ENCODE measurements around the gene CLRN3. TPM values are rescaled to one million over a fixed set of nuclear protein-coding genes. Genes with fewer than 3 reads are reported as not detected.

Gene CLRN3
- total RNA-seq, 1 experiment from 2014 or later, result not detected

DNA sequence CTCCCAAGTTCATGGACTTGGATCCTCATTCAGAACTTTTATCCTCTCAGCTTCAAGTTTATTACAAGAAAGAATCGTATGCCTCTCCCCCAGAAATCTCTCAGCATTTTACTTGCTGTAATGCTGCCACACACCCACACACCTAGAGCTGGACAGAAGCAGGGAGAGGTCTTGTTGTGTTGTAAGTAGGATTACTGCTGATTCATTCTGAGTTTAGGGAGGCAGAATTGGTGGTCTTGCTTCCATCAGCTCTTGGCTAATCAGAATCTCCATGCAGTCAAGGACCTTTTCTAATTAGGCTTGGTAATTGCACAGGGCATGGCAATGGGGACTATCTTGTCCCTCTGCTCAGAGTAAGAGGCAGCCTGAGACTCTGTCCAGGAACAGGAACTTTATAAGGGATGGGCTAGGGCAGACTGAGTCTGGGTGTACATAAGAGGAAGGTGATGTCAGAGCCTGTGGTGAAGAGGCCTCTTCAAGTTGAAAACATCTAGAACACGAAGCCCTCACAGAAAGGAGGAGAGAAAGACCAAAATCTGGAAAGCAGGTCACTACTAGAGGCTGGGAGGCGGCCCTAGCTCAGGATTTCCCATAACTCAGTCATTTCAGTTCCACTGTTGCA lies 7.1 kb upstream of the CLRN3 start:
- H3K9me3 Mint-ChIP-seq (ENCODE audit: unreplicated experiment), result peaks cover 7% of the 10 kb centered on the region
- intact Hi-C loops (cut with micrococcal nuclease), result no loop called here
- no peak overlapping the region for H3K4me3 Mint-ChIP-seq (ENCODE audit: unreplicated experiment)
- CTCF ChIA-PET, result interaction anchor here (0.6 to 2.2 kb wide), 7 partner anchors 8 to 169 kb away, joined by 3 to 12 read pairs (median 4); no protein-coding TSS in a partner anchor
- no TSS peak for BruUV-seq (replicated peaks)
- POLR2A ChIA-PET, result interaction anchor here (1.5 kb wide), 1 partner anchor 23 kb away, joined by 3 read pairs; no protein-coding TSS in a partner anchor
- no peaks in the 10 kb centered on the region for H3K27me3 Mint-ChIP-seq (ENCODE audit: insufficient read depth, unreplicated experiment)
- H3K4me1 Mint-ChIP-seq (ENCODE audit: insufficient read depth, unreplicated experiment), result peaks cover 5% of the 10 kb centered on the region
- no peaks in the 10 kb centered on the region for H3K36me3 Mint-ChIP-seq (ENCODE audit: insufficient read depth, unreplicated experiment)
- no peak overlapping the region for H3K27ac Mint-ChIP-seq (ENCODE audit: low read depth, unreplicated experiment)
- TF ChIP-seq CTCF (IDR thresholded peaks at IDR 0.05; ENCODE audit: unreplicated experiment), result no peak
- DNase-seq (ENCODE audit: unreplicated experiment), result no peak

DNA sequence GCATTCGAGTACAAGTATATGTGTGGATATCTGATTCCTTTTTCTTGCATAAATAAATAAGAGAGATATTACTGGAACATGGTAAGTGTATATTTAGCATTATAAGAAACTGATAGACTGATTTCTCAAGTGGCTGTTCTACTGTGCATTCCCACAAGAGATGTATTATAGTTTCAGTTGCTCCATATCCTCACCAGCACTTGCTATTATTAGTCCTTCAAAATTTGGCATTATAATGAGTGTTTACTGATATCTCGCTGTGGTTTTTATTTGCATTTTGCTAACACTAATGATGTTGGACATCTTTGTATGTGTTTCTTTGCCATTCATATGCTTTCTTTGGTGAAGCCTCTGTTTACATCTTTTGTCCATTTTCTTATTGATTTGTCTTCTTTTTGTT lies 4.4 kb upstream of the CLRN3 start:
- intact Hi-C loops (cut with micrococcal nuclease), result no loop called here
- CTCF ChIA-PET, result interaction anchor here (1.1 kb wide), 1 partner anchor 172 kb away, joined by 3 read pairs; no protein-coding TSS in a partner anchor
- TF ChIP-seq CTCF (IDR thresholded peaks at IDR 0.05; ENCODE audit: unreplicated experiment), result no peak

DNA sequence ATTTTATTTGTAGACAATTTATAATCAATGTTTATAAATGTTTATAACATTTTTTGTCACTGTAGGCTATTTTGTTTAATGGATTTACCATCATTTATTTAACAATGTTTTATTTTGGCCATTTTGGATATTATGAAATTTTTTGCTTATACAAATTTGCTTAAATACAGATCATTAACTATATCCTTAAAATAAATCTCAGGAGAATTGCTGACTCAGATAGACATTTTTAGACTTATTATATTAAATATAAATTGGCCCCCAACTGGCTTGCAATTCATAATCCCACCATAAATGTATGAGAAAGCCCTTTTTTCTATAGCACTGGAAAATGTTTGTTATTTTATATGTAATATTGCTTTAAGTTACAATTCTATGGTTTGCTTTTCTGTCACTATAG lies 3.8 kb upstream of the CLRN3 start:
- TF ChIP-seq CTCF (IDR thresholded peaks at IDR 0.05; ENCODE audit: unreplicated experiment), result no peak
- CTCF ChIA-PET, result no interaction called here
- POLR2A ChIA-PET, result no interaction called here
- Mint-ChIP-seq H3K36me3 (ENCODE audit: insufficient read depth, unreplicated experiment) (no peaks in the 10 kb centered on the region), H3K27ac (ENCODE audit: low read depth, unreplicated experiment) (no peak overlapping the region), H3K9me3 (ENCODE audit: unreplicated experiment) (peaks cover 7% of the 10 kb centered on the region), H3K4me1 (ENCODE audit: insufficient read depth, unreplicated experiment) (peaks cover 5% of the 10 kb centered on the region), H3K27me3 (ENCODE audit: insufficient read depth, unreplicated experiment) (no peaks in the 10 kb centered on the region), H3K4me3 (ENCODE audit: unreplicated experiment) (no peak overlapping the region)
- intact Hi-C loops (cut with micrococcal nuclease), result no loop called here
- no TSS peak for BruUV-seq (replicated peaks)
- DNase-seq (ENCODE audit: unreplicated experiment), result no peak

More for the DNA sequence above, 4.4 kb upstream of the CLRN3 start:
- Mint-ChIP-seq H3K9me3 (ENCODE audit: unreplicated experiment) (peaks cover 7% of the 10 kb centered on the region), H3K4me3 (ENCODE audit: unreplicated experiment) (no peak overlapping the region), H3K27me3 (ENCODE audit: insufficient read depth, unreplicated experiment) (no peaks in the 10 kb centered on the region), H3K36me3 (ENCODE audit: insufficient read depth, unreplicated experiment) (no peaks in the 10 kb centered on the region), H3K27ac (ENCODE audit: low read depth, unreplicated experiment) (no peak overlapping the region), H3K4me1 (ENCODE audit: insufficient read depth, unreplicated experiment) (peaks cover 5% of the 10 kb centered on the region)
- no TSS peak for BruUV-seq (replicated peaks)
- POLR2A ChIA-PET, result no interaction called here
- DNase-seq (ENCODE audit: unreplicated experiment), result no peak

DNA sequence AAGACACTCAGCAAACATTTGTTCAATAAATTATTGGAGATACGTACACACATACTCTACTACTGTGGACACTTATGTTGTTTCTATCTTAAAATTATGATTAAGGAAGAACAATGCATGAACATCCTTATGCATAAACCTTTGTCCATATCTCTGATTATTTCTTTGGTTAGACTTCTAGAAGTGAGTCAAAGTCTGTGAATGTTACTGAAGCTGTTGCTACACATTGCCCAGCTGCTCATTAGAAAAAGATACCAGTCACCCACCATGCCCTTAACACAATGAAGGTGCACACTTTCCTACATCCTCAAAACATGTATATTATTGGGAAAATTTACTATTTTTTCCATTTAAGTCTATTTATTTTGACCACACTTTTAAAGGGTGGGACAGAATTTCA lies 1.4 kb upstream of the CLRN3 start:
- H3K27me3 Mint-ChIP-seq (ENCODE audit: insufficient read depth, unreplicated experiment), result no peaks in the 10 kb centered on the region
- H3K9me3 Mint-ChIP-seq (ENCODE audit: unreplicated experiment), result peaks cover 7% of the 10 kb centered on the region
- no peaks in the 10 kb centered on the region for H3K36me3 Mint-ChIP-seq (ENCODE audit: insufficient read depth, unreplicated experiment)
- intact Hi-C loops (cut with micrococcal nuclease), result no loop called here
- CTCF ChIA-PET, result interaction anchor here (0.8 to 1.6 kb wide), 2 partner anchors 12 to 140 kb away, joined by 5 read pairs; partner anchors contain the start of gene PTPRE
- TF ChIP-seq CTCF (IDR thresholded peaks at IDR 0.05; ENCODE audit: unreplicated experiment), result no peak
- peaks cover 10% of the 10 kb centered on the region for H3K4me1 Mint-ChIP-seq (ENCODE audit: insufficient read depth, unreplicated experiment)
- BruUV-seq (replicated peaks), result no TSS peak
- DNase-seq (ENCODE audit: unreplicated experiment), result no peak
- no peak overlapping the region for H3K27ac Mint-ChIP-seq (ENCODE audit: low read depth, unreplicated experiment)
- POLR2A ChIA-PET, result no interaction called here
- no peak overlapping the region for H3K4me3 Mint-ChIP-seq (ENCODE audit: unreplicated experiment)
